ENCODE data around the gene IFT80. TPM values are rescaled to one million over a fixed set of nuclear protein-coding genes. Genes with fewer than 3 reads are reported as not detected.
A peak's percentile ranks its signal among the peaks of the same experiment; 100 is the strongest.

The IFT80 gene
- total and polyA plus RNA-seq, 9 of the 15 experiments (the other 6 are each of a cell fraction or from before 2014, with no cell fraction given) = 6.7 to 21.1 (median 16.4) TPM

GRCh38 chr3:160399125-160400029 is at the start of gene IFT80, which contains the start of gene SMC4 (continued):
- no peak for TF ChIP-seq SMARCE1 (IDR thresholded peaks at IDR 0.05)
- no peak for TF ChIP-seq DDX20 (tag; IDR thresholded peaks at IDR 0.05; ENCODE audit: low read depth)
- 0 out of 2 replicates have a peak, but pooled peaks have one; percentile 6 for TF ChIP-seq ZNF395 (CRISPR knock-in tag; IDR thresholded peaks at IDR 0.05)
- TF ChIP-seq HDAC6 (IDR thresholded peaks at IDR 0.05; ENCODE audit: low read depth, low read length) = no peak
- TF ChIP-seq POLR2G (IDR thresholded peaks at IDR 0.05; ENCODE audit: low read depth, low read length) = peak; percentile 87
- no peak for TF ChIP-seq ZFPM2 (CRISPR knock-in tag; IDR thresholded peaks at IDR 0.05)
- peak; percentile 94 for TF ChIP-seq TBP (optimal IDR thresholded peaks at IDR 0.05; ENCODE audit: low read depth, low read length)
- no peak for TF ChIP-seq FOXA1 (IDR thresholded peaks at IDR 0.05; ENCODE audit: borderline replicate concordance)
- no peak for TF ChIP-seq NCOA4 (IDR thresholded peaks at IDR 0.05; ENCODE audit: partially characterized antibody)
- no peak for TF ChIP-seq ZNF764 (CRISPR knock-in tag; IDR thresholded peaks at IDR 0.05; ENCODE audit: low read depth)
- no peak for TF ChIP-seq RNF2 (IDR thresholded peaks at IDR 0.05)
- TF ChIP-seq ZNF280B (CRISPR knock-in tag; IDR thresholded peaks at IDR 0.05) = no peak
- TF ChIP-seq ZNF592 (IDR thresholded peaks at IDR 0.05) = no peak
- no peak for TF ChIP-seq ZNF133 (CRISPR knock-in tag; IDR thresholded peaks at IDR 0.05)
- no peak for TF ChIP-seq ZNF518B (CRISPR knock-in tag; IDR thresholded peaks at IDR 0.05)
- TF ChIP-seq ELF1 (tag; IDR thresholded peaks at IDR 0.05) = peak; percentile 65

Data from K562 (cell line).